SH-SY5Y (cell line): Measurements from ENCODE around the gene USH2A.

Experiments used
- GATA2 ChIP-seq: IDR thresholded peaks from 2 replicates; pipeline ENCODE4 v1.6.1; 2011; ENCODE audit warnings: mild to moderate bottlenecking, low read depth, low read length
- GATA3 ChIP-seq: IDR thresholded peaks from 2 replicates; pipeline ENCODE4 v1.6.1; 2011; ENCODE audit warnings: low read depth, mild to moderate bottlenecking, low read length, moderate library complexity

The USH2A gene

DNA sequence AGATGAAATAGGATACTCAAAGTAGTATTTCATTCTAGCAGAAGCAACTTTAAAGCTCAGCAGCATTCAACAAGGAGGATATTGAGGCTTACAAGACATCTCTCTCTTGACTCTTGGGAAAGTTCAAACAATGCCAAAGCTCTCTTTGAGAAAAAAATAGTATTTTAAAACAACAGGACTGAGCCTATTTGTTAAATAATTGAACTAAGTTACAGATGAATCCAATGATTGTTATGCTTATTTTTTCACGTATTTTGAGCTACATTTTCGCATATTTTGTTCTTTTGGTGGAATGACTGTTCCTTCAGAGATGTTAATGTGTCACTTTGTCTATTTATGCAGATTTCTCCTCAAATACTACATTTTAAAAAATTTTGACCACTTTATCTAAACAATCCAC lies 655.5 kb downstream of the USH2A start:
- TF ChIP-seq GATA3 (no peak), GATA2 (no peak)

DNA sequence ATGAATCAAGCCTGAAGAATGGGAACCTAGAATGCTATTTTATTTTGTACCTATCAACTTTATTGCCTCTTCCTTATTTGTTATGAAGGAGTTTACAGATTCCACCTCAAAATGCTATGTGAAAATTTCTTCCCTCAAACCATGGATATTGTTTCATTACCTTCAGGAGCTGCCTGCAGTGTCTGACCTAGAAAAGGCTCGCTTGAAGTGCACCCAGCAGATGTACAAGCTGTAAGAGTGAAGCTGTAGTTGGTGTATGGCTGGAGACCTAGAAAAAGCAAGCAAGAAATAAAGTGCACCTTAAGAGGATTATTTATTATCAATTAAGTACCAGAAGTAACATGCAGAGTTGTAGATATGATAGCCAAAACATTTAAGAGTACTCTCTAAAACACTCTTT lies 656.7 kb downstream of the USH2A start:
- no peak for TF ChIP-seq GATA2
- TF ChIP-seq GATA3 = no peak

DNA sequence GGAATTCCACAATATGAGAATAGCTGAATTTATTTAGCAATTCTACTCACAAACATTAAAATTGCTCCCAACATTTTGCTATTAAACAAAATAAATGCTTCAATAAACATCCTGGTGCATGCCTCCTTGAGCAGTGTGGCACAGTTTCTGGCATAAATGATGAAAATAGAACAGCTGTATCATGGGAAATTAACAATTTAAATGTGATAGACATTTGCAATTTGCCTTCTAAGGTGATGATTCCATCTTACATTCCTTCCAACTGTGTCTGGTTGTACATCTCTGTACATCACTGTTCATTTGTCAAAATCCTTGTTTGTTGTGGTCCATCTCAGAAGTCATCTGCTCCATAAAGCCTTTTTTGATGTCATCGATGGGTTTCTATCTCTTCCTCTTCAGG lies 657.4 kb downstream of the USH2A start:
- TF ChIP-seq GATA3 (no peak), GATA2 (no peak)

DNA sequence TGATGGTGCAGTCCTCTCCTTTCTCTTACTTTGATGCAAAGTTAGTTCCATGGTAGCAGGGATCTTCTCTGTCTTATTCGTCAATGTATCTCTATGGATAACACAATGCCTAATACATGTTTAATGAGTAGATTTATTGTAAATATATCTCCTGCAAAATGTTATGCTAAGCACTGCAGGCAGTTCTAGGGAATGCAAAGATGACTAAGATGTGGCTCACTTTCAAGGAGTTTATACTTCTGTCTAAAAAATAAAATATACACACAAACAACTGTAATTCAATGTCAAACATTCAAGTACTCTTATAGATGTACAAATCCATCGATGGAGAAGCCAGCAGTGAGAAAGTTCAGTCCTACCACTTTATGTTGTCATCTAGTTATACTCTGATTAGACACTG lies 661.8 kb downstream of the USH2A start:
- TF ChIP-seq GATA3 (no peak), GATA2 (no peak)

DNA sequence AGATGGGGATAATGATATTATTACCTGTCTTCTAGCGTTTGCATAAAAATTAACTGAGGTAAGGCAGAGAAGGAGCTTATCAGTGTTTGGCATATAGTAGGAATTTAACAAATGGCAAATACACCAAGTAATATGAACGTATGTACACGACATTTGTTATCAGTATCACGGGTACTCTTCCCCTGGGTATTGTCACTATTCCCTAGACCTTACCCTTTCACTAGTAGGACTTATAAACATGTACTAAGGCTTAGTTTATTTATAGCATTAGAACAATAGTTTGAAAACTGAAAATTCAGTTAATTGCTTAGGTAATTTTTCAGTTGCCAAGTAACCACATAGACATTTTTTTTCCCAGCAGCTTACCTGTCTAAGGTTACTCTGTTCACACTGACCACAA lies 669.1 kb downstream of the USH2A start:
- TF ChIP-seq GATA2 (no peak), GATA3 (no peak)

DNA sequence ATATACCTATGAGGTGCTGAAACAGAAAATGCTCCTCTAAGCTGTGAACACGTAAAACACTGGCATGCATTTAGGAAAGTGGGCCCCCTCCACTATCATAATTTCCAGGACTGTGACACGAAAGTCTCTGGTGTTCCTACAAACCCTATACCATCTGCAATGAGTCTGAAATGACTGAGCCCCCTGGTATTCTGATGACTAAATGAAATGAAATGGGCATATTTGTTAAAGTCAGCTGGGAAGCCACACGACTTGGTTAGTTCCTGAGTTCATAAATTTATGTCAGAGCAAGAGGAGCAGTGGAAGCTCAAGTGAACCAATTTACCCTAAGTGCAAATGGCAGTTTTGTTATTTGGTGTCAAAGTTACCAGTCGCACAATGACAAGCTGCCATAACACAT lies 673.8 kb downstream of the USH2A start:
- no peak for TF ChIP-seq GATA3
- no peak for TF ChIP-seq GATA2

DNA sequence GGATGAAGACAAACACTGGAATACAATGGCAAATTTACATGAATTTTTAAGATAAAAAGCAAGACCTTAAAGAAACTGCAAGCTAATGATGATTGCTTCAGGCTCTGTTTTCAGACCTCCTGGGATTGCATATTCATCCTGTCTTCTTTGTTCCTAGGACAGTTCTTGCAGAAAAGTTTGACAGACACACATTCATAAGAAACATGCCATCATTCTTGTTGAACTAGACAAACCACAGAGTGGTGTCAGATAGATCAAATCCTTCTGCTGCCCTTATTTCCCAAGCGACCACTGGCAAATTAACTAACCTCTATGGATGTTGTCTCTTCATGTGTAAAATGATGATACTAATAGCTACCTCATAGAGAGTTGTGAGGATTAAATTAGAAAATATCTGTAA lies 674.8 kb downstream of the USH2A start:
- TF ChIP-seq GATA3 = no peak
- no peak for TF ChIP-seq GATA2

DNA sequence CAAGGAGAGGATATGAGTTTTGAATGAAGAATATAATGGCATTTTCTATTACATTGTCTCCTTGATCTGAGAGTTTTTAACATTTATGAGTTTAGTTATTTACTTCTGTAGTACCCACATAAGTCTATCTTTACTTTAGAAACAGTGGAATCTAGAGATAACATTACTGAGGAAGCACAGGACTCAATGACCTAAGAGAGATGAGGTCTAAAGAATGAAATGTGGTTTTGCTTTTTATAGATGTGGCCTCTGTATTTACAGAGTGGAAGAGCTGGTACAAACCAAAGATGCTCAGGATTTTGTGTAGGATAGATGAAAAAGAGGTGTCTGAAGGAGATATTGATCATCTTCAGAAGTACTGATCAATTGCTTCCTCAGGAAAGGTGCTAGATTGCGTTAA lies 678.8 kb downstream of the USH2A start:
- TF ChIP-seq GATA2 = no peak
- no peak for TF ChIP-seq GATA3

DNA sequence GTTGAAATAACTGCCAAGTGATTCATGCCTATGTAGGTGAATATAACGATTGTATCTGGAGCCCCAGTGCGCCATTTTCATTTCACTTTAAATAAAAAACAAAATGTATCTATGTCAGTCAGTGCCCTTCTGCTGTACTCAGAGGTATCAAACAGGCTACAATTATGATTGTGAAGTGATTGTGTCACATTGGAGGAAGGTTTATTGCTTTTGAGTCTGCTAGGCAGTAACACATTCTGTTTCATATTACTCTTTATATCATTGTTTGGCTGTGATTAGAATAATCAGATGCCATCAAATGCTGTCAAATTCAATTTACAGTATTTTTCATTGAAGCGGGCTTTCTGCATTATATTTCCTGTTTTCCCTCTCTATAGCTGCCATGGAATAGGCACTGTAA lies 684.2 kb downstream of the USH2A start:
- no peak for TF ChIP-seq GATA2
- TF ChIP-seq GATA3 = no peak

DNA sequence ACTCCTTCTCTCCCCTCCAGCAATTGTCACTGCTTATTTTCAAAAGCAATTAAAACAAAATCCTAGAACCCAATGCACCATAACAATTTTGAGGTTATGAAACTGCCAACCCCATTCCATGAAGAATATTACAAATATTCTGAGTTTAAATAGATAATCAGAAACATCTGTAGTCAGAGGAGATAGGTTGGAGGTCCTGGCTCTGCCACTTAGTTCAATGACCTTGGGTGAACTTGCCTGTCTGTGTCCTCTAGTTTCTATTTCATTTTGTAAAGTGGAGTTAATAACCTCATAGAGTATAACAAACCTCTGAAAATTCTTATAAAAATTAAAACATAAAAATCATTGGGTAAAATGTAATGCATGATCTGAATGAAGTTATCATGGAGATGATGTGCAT lies 691.5 kb downstream of the USH2A start:
- no peak for TF ChIP-seq GATA3
- TF ChIP-seq GATA2 = no peak

DNA sequence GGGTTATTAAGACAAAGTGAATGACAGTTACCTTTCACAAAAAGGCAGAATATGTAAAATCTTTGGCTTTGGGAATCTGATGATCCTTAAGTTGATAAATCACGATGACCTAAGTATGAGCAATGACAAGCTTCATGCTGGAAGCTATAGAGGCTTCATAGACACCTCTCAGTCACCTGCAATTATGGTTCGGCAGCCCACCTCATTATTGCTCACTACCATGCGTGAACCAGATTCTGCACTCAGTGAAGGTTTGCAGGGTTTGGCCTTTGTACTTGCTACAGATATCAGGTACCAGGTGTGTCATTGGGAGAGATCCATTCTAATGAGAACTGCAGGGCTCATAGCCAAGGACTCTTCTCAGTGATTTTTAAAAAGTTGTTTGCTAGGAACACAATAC lies 692.6 kb downstream of the USH2A start:
- TF ChIP-seq GATA2 (no peak), GATA3 (no peak)

DNA sequence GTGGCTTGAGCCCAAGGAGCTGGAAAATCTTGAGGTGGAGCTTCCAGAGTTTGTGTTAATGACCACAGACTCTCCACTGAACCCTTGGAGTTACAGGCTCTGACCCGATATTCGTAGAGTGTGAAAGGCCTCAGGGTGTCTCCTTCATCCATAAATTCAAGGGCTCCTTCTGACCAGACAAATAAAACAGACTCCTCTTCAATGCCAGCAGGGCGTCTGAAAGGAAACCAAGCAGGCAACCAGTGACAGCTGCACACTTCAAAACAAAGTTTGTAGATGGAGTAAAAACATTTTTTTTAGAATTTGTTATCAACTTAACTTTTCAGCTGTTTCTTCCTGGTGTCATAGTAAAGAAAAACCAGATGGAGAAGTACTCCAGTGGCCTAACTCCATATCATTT lies 695.1 kb downstream of the USH2A start:
- TF ChIP-seq GATA2 (no peak), GATA3 (no peak)

DNA sequence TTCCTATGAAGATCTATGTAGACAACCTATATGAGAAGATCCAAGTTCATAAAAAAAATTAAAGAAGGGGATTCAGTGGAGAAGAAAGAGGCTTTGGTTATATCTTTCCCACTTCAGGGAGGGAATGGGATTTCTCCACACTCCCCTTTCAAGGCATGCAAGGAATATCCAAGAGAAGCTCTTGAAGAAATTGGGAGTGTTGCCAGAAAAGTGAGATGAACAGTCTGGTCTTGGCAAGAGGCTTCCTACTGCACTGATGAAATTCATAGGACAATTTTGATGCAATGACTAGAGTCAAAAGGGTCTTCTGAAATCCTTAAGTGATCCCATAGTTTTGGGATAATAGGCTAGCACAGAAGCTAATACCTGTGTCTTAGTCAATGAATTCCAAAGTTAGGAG lies 703.1 kb downstream of the USH2A start:
- no peak for TF ChIP-seq GATA2

DNA sequence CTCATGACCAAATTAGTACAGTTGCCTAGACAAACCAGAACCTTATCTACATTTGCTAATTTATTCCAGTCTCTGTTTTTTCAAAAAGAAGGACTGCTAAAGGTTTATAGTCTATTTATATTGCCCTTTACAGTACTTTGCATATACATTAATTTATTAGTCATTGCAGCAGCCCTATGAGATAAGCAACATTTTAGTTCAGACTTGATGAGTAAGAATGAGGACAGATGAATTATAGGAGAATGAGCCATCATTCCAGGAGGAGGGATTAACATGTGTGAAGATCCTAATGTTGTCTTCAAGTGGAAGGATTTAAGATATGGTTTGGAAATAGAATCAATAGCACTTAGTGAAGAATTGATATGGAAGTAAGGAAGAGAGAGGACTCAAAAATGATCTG lies 703.7 kb downstream of the USH2A start:
- no peak for TF ChIP-seq GATA2
- TF ChIP-seq GATA3 = no peak

DNA sequence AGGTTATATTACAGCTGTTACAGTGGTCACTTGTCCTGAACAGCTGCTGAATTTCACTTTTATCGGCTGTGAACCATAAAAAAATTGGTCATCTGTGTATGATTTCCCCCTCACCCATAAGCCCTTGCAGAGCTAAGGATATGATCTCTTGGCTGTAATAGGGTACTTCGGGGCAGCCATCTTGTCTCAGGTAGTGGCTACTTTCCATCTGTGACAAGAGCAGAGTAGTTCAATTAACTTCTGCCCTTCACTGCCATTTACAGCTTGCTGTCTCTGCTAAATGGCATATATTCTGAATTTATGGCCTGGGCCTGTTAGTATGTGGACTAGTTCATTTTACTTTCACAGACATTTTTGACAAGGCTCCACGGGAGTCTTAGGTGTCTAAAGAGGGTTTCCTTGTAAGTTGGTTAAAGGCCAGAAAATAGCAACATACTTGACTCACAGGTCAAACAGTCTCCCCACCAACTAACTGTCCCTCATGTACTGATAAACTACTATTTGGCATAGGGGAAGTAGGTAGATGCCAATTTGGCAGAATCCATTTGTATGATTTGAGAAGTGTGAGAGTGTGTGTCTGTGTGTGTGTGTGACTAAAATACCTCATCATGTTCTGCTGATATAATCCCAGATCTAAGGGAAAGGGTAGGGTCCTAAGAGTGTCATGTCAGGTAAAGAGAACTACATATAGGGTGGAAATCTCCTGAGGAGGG lies 704.5 kb downstream of the USH2A start:
- TF ChIP-seq GATA3 = no peak
